AG10803 (cell line): ENCODE results near the gene COPS3.
"Not testable (repeated sequence)": the region's sequence is repeated elsewhere in the genome, so short reads cannot be mapped to it uniquely, and the experiment has no call there.

Experiments
- DNase-seq: peaks from one replicate; pipeline ENCODE4 v3.0.0; 2010; ENCODE audit warnings: low read depth
- H3K4me3 ChIP-seq: 2 replicates; pipeline ENCODE4 v1.5.1; 2011; ENCODE audit warnings: mild to moderate bottlenecking, low read length, control low read depth
- TF ChIP-seq, protein P1 (sequence below): conservative IDR thresholded peaks from 2 replicates; pipeline ENCODE4 v1.5.1; 2011; ENCODE audit warnings: mild to moderate bottlenecking, low read length, control low read depth, inconsistent platforms

Gene COPS3

DNA sequence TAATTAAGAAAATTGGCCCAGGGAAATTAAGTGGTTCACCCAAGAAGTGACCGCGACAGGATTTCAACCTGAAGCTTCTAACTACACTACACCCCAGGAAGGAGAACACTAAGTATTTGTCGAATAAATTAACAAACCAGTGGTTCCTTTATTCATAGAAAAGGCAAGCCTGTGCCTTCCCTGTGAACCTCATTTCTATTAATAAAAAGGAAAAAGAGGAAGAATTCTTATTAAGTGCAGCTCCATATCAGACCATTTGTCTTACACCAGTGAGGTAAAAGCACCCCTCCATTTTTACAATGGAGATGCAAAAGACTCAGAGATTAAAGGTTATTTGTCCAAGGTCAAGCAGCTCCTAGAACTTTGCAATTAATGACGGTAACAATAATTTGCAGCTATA, 1.7 kb downstream of the COPS3 start:
- H3K4me3 ChIP-seq = no peak overlapping the region
- TF ChIP-seq, protein P1, sequence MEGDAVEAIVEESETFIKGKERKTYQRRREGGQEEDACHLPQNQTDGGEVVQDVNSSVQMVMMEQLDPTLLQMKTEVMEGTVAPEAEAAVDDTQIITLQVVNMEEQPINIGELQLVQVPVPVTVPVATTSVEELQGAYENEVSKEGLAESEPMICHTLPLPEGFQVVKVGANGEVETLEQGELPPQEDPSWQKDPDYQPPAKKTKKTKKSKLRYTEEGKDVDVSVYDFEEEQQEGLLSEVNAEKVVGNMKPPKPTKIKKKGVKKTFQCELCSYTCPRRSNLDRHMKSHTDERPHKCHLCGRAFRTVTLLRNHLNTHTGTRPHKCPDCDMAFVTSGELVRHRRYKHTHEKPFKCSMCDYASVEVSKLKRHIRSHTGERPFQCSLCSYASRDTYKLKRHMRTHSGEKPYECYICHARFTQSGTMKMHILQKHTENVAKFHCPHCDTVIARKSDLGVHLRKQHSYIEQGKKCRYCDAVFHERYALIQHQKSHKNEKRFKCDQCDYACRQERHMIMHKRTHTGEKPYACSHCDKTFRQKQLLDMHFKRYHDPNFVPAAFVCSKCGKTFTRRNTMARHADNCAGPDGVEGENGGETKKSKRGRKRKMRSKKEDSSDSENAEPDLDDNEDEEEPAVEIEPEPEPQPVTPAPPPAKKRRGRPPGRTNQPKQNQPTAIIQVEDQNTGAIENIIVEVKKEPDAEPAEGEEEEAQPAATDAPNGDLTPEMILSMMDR = no peak
- DNase-seq = no peak

DNA sequence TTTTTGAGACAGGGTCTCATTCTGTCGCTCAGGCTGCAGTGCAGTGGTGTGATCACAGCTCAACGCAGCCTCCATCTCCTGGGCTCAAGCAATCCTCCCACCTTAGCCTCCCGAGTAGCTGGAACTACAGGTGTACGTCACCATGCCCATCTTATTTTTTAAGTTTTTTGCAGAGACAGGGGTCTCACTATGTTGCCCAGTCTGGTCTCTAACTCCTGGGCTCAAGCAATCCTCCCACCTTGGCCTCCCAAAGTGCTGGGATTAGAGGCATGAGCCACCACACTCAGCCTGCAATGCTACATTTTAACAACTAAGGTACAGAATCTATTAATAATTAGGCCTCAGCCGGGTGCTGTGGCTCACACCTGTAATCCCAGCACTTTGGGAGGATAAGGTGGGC, 3.6 kb downstream of the COPS3 start:
- DNase-seq, H3K4me3 ChIP-seq: not testable (repeated sequence)

DNA sequence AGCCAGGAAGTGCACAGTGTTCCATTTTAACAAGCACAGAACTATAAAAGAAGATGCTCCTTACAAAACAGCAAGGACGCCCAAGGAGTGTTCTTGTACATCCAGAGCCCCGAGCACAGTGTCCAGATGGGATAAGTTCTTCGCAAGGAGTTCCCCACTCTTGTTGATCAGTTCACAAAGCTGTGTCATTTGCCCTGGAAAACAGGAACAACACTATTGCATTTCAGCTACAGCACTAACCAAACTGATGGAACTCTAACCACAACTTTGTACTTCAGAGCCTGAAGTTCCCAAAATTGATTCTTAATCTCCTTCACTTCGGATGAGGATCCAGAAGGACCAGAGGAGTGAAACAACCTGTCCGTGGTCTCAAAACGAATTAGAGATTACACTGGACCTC, 5.1 kb downstream of the COPS3 start:
- no peak for DNase-seq
- H3K4me3 ChIP-seq = no peak overlapping the region
- TF ChIP-seq, protein P1 = no peak

DNA sequence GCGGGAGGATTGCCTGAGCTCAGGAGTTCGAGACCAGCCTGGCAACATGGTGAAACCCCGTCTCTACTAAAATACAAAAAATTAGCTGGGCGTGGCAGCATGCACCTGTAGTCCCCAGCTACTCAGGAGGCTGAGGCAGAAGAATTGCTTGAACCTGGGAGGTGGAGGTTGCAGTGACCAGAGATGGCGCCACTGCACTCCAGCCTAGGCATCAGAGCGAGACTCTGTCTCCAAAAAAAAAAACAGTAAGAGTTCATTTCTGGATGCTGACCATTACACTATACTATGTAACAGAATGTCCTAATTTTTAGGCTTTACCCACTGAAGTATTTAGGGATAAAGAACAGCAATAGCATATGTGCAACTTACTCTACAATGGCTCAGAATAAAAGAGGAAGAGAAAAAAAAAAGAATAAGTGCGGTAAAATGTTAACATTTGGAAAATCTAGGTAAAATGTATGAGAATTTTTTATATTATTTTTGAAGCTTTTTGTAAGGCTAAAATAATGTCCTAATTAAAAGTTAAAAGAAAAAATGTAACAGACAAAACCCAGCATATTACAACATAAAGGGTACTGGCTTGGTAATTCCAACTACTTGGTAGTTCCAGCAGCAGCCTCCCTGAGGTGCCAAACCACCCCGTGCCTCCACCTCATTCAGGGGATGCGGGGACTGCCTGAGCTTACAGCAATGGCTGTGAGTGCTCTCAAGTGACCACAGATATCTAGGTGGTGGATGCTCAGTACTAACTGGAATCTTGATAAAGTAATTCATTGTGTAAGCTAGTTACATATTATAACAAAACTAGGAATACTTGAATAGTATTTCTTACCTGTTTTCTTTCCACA, 10.9 kb downstream of the COPS3 start:
- TF ChIP-seq, protein P1 = 0 out of 2 replicates have a peak, but pooled peaks have one; percentile 14
- DNase-seq = no peak
- H3K4me3 ChIP-seq = no peak overlapping the region

DNA sequence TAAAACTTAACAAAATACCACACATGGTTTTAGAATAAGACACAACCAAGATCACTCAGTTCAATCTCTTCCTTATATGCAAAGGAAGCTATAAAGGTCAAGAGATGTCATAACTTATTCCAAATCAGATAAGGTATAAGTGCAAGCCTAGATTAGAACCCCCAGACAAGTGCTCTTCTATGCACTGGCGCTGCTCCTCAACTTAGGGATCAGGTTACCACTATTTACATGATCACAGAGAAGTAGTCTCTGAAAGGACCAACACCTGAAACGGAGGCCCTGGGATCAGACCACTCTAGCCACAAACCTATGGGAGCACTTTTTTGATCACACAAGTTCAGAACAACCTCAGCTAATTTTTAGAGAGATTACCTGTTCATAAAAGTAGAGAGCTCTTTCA, 16.6 kb downstream of the COPS3 start:
- H3K4me3 ChIP-seq = no peak overlapping the region
- no peak for DNase-seq
- TF ChIP-seq, protein P1 = no peak

DNA sequence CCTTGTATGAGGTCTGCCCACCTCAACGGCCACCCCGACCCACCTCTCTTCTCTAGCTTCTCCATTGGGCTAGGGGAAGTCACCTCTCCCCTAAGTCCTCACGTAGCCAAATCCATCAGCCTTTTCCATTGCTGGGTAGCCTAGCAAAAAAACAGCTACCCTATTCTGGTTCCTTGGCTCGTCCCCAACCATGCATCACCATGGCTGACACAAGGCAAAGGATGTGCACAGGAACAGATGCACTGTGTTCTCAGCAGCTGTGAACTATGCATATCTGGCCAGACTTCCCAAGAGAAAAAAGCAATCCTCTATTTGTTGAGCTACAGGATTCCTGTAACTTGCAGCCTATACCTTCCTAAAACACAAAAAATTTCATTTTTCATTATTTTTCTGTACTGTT, 22.0 kb downstream of the COPS3 start:
- no peak overlapping the region for H3K4me3 ChIP-seq
- TF ChIP-seq, protein P1 = no peak
- no peak for DNase-seq

DNA sequence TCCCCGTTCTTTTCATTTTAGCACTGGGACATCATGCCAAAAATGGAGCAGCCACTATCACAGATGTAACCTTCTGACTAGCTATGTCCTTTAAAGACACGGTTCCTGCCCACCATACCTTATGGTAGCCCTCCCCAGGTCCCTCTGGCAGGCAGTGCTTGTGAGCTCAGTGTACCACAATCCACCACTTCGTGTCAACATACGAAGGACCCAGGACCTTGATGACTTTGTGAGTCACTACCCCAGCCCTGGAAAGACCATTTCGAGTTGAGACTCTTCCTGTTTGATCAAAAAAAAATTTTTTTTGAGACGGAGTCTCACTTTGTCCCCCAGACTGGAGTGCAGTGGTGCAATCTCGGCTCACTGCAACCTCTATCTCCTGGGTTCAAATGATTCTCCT, 23.0 kb downstream of the COPS3 start:
- H3K4me3 ChIP-seq = no peak overlapping the region
- TF ChIP-seq, protein P1 = no peak
- DNase-seq = no peak
